HepG2 (cell line): Measurements from ENCODE around the gene DNAJC5. TPM values are rescaled to one million over a fixed set of nuclear protein-coding genes. Genes with fewer than 3 reads are reported as not detected.

Experiments used
- CENPBD1 ChIP-seq: sonication (generic); formaldehyde crosslinking; IDR thresholded peaks from 2 replicates; pipeline ENCODE4 v1.8.0; 2022; ENCODE audit warnings: missing genetic modification reagents, low read depth, mild to moderate bottlenecking, borderline replicate concordance
- DNMT1 ChIP-seq: sonication (generic); formaldehyde crosslinking; IDR thresholded peaks from 2 replicates; pipeline ENCODE4 v1.5.1; 2020; ENCODE audit warnings: mild to moderate bottlenecking, missing genetic modification reagents
- DNMT3B ChIP-seq: conservative IDR thresholded peaks from 2 replicates; pipeline ENCODE4 v1.6.1; 2016; ENCODE audit warnings: missing biosample characterization, control low read depth
- ETS1 ChIP-seq: sonication (generic); formaldehyde crosslinking; IDR thresholded peaks from 2 replicates; pipeline ENCODE4 v1.4.0; 2020; ENCODE audit warnings: missing genetic modification reagents
- MXD3 ChIP-seq: IDR thresholded peaks from 2 replicates; pipeline ENCODE4 v1.6.1; 2016; ENCODE audit warnings: mild to moderate bottlenecking, missing biosample characterization, missing genetic modification reagents
- NR2F2 ChIP-seq: IDR thresholded peaks from 2 replicates; pipeline ENCODE4 v1.6.1; 2012; ENCODE audit warnings: low read depth, inconsistent platforms, borderline replicate concordance
- PHF21A ChIP-seq: sonication (generic); formaldehyde crosslinking; IDR thresholded peaks from 2 replicates; pipeline ENCODE4 v1.5.0; 2020; ENCODE audit warnings: mild to moderate bottlenecking, missing genetic modification reagents
- TEF ChIP-seq: sonication (generic); formaldehyde crosslinking; IDR thresholded peaks from 2 replicates; pipeline ENCODE4 v1.5.0; 2020; ENCODE audit warnings: missing genetic modification reagents
- THRA ChIP-seq: sonication (generic); formaldehyde crosslinking; IDR thresholded peaks from 2 replicates; pipeline ENCODE4 v1.4.0; 2020; ENCODE audit warnings: missing genetic modification reagents, borderline replicate concordance
- WIZ ChIP-seq: sonication (generic); formaldehyde crosslinking; IDR thresholded peaks from 2 replicates; pipeline ENCODE4 v1.5.1; 2020; ENCODE audit warnings: mild to moderate bottlenecking, missing genetic modification reagents
- ZBED4 ChIP-seq: sonication (generic); formaldehyde crosslinking; IDR thresholded peaks from 2 replicates; pipeline ENCODE4 v1.4.0; 2020; ENCODE audit warnings: missing genetic modification reagents, borderline replicate concordance
- ZNF142 ChIP-seq: sonication (generic); formaldehyde crosslinking; IDR thresholded peaks from 2 replicates; pipeline ENCODE4 v1.4.0; 2020; ENCODE audit warnings: missing genetic modification reagents
- ZNF562 ChIP-seq: sonication (generic); formaldehyde crosslinking; IDR thresholded peaks from 2 replicates; pipeline ENCODE4 v1.8.0; 2022; ENCODE audit warnings: missing genetic modification reagents, borderline replicate concordance
- polyA plus RNA-seq, 8 experiments: library from polyadenylated mRNA; depleted of rRNA in 3 of 8; stranded (reverse) in 7 of 8; unstranded in 1 of 8; fragments of >200 nt; fragmentation: Illumina TruSeq in 4 of 8; extraction: Trizol in 4 of 8; gene quantifications; 2 replicates each; pipeline versions ENCODE4 v1.2.1 to v1.2.3, GENCODE V29; 2011 to 2016; ENCODE audit warnings: low read depth in 4 of 8, missing spikeins in 1 of 8, mixed read lengths in 1 of 8; ENCODE audit not compliant: insufficient read depth in 1 of 8
- total RNA-seq, 5 experiments: library from RNA; depleted of rRNA; stranded (reverse); fragments of >200 nt; fragmentation: Illumina TruSeq; extraction: Trizol; gene quantifications; 2 replicates each; pipeline ENCODE4 v1.2.3, GENCODE V29; 2016; ENCODE audit warnings: low read depth in 1 of 5

The DNAJC5 gene
- total and polyA plus RNA-seq, 2 of the 13 experiments (the other 11 are each of a cell fraction or from before 2014, with no cell fraction given) = 42.8 to 64.5 TPM

GRCh38 chr20:63864545-63864977 is 30.4 kb upstream of the DNAJC5 start (continued):
- TF ChIP-seq ZNF142 (no peak; the same call in 1 of the 2 replicates), ETS1 (CRISPR knock-in tag) (no peak), NR2F2 (no peak), ZBED4 (CRISPR knock-in tag) (peak; percentile 20; the same call in 1 of the 2 replicates), DNMT3B (CRISPR knock-in tag) (no peak), ZNF562 (CRISPR knock-in tag) (no peak), DNMT1 (CRISPR knock-in tag) (no peak), PHF21A (CRISPR knock-in tag) (no peak; the same call in 1 of the 2 replicates), TEF (CRISPR knock-in tag) (peak; percentile 45; the same call in 1 of the 2 replicates), CENPBD1 (CRISPR knock-in tag) (no peak), WIZ (no peak; the same call in 1 of the 2 replicates), MXD3 (CRISPR knock-in tag) (no peak), THRA (CRISPR knock-in tag) (no peak)
